GM19467 (cell line): ENCODE measurements around the gene TENT5A.

Source experiments
- ATAC-seq: cut with Tn5 transposase; IDR thresholded peaks from one replicate; pipeline ENCODE4 v1.9.1; 2021; ENCODE audit warnings: mild to moderate bottlenecking, moderate library complexity; ENCODE audit not compliant: unreplicated experiment

Gene TENT5A

GRCh38 chr6:81720427-81720826 lies 32.1 kb downstream of the TENT5A start:
- ATAC-seq: no peak

- no peak for ATAC-seq
Measured at GRCh38 chr6:81718126-81718525, 34.4 kb downstream of the TENT5A start.

- ATAC-seq: no peak
Measured at GRCh38 chr6:81714684-81715083, 37.8 kb downstream of the TENT5A start.

GRCh38 chr6:81713205-81713604 lies 39.3 kb downstream of the TENT5A start:
- ATAC-seq: no peak

- ATAC-seq: no peak
Measured at GRCh38 chr6:81708113-81708699, 44.3 kb downstream of the TENT5A start.

- no peak for ATAC-seq
Measured at GRCh38 chr6:81704700-81705099, 47.8 kb downstream of the TENT5A start.

- ATAC-seq: no peak
Measured at GRCh38 chr6:81700414-81700813, 52.1 kb downstream of the TENT5A start.

GRCh38 chr6:81697559-81697958 lies 54.9 kb downstream of the TENT5A start:
- ATAC-seq: no peak

- no peak for ATAC-seq
Measured at GRCh38 chr6:81696524-81696923, 56.0 kb downstream of the TENT5A start.
